ENCODE results near the gene NAGPA. TPM values are rescaled to one million over a fixed set of nuclear protein-coding genes. Genes with fewer than 3 reads are reported as not detected.

NAGPA gene
- total RNA-seq, 4 donors from 2014 or later, result 27.6 to 85.1 (median 45.1) TPM

DNA sequence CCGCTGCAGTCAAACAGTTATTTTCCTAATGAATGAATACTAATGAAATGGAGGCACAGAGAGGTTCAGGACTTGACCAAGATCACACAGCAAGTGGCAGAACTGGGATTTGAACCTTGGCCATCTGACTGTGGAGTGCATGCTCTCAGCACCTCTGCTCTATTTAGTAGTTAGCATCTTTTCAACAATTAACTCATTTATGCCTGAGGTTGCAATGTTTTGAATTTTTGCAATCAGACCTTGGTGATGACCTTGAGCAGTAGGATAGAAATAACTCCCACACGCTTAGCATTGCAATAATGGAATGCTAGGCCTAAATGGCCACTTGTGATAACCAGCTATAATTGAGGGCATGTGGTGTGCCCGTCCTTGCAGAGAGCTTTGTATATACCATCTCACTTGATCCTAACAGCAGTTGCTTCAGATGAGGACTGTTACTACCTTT lies 31.0 kb downstream of the NAGPA start:
- whole genome bisulfite sequencing, 2 donors, result 82 to 91% methylated on average over 3 of the region's 3 CpGs
- no peak for TF ChIP-seq CTCF (IDR thresholded peaks at IDR 0.05)
- TF ChIP-seq POLR2A (IDR thresholded peaks at IDR 0.05), result no peak
- H3K4me3 ChIP-seq (ENCODE audit: low read depth, poor library complexity, severe bottlenecking), result no peak overlapping the region
- no peak for DNase-seq (ENCODE audit: low spot score in 2 of 2)
- intact Hi-C loops (cut with DNase I; ENCODE audit: low total_unique reads), result no loop called here

- intact Hi-C loops (cut with DNase I; ENCODE audit: low total_unique reads), result no loop called here
- H3K4me3 ChIP-seq (ENCODE audit: low read depth, poor library complexity, severe bottlenecking), result no peak overlapping the region
- TF ChIP-seq POLR2A (IDR thresholded peaks at IDR 0.05) (no peak), CTCF (IDR thresholded peaks at IDR 0.05) (no peak)
- DNase-seq (ENCODE audit: low spot score in 2 of 2), result no peak
- WGBS, 2 donors, result 75 to 77% methylated on average over 6 of the region's 6 CpGs
Observed at GRCh38 chr16:5001986-5002385, 31.7 kb downstream of the NAGPA start.

GRCh38 chr16:5001571-5001970 lies 32.2 kb downstream of the NAGPA start:
- no peak overlapping the region for H3K4me3 ChIP-seq (ENCODE audit: low read depth, poor library complexity, severe bottlenecking)
- DNase-seq (ENCODE audit: low spot score in 2 of 2), result no peak
- TF ChIP-seq POLR2A (IDR thresholded peaks at IDR 0.05), result no peak
- TF ChIP-seq CTCF (IDR thresholded peaks at IDR 0.05), result no peak
- 80 to 81% methylated on average over 7 of the region's 7 CpGs for WGBS, 2 donors
- intact Hi-C loops (cut with DNase I; ENCODE audit: low total_unique reads), result no loop called here

DNA sequence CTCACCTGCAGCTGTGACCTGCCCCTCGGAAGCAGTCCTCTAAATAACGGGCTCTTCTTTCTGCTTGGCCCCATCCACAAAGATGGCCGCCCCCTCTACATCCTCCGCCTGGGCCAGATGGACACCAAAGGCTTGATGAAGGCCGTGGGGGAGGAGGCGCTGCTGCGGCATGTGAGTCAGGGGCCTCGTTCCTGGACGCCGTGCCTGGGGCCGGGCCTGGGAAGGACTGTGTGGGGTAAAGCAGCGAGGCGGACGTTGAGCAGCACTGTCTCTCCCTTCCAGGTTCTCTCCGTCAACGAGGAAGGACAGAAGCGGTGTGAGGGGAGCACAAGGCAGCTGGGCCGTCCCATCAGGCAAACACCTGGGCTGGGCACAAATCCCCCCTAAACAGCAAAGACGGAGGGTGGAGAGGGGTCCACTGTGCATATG lies 33.1 kb downstream of the NAGPA start:
- 90 to 93% methylated on average over 19 of the region's 19 CpGs for WGBS, 2 donors
- no peak overlapping the region for H3K4me3 ChIP-seq (ENCODE audit: low read depth, poor library complexity, severe bottlenecking)
- TF ChIP-seq POLR2A (IDR thresholded peaks at IDR 0.05) (no peak), CTCF (IDR thresholded peaks at IDR 0.05) (no peak)
- DNase-seq (ENCODE audit: low spot score in 2 of 2), result no peak
- intact Hi-C loops (cut with DNase I; ENCODE audit: low total_unique reads), result no loop called here

DNA sequence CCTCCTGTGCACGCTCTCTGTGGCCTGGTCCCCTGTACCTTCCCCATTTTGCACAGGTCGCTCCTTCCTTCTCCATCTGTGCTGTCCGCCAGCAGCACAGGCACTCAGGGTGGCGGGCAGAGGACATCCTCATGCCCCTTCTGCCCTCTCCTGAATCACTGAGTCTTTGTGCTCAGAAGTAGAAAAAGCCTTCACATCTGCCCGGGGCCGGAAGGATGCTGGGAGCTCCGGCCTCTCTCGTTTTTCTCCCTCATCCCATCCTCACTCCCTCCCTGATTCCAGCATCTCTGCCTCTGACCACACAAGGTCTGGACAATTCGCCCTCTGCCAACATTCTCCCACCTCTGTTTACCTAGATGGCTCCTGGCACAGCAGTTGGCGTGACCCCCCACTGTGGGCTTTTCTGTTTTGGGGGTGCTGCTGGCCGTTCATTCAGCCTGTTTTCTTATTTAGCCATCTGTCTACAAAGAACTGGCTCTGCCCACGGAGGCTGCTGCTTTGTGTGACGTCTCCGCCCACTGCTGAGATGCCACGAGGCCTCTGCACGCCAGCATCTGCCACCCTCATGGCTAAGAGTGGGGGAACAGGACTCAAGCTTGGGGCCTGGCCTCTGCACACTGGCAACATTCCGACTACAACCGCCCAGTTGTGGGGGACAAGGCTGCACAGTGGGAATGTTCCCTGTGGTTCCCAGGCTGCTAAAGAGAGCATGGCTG lies 38.9 kb downstream of the NAGPA start:
- DNase-seq (ENCODE audit: low spot score in 2 of 2), result no peak
- no peak overlapping the region for H3K4me3 ChIP-seq (ENCODE audit: low read depth, poor library complexity, severe bottlenecking)
- WGBS, 2 donors, result 68 to 71% methylated on average over 17 of the region's 18 CpGs
- intact Hi-C loops (cut with DNase I; ENCODE audit: low total_unique reads), result no loop called here
- TF ChIP-seq POLR2A (IDR thresholded peaks at IDR 0.05) (no peak), CTCF (IDR thresholded peaks at IDR 0.05) (no peak)

DNA sequence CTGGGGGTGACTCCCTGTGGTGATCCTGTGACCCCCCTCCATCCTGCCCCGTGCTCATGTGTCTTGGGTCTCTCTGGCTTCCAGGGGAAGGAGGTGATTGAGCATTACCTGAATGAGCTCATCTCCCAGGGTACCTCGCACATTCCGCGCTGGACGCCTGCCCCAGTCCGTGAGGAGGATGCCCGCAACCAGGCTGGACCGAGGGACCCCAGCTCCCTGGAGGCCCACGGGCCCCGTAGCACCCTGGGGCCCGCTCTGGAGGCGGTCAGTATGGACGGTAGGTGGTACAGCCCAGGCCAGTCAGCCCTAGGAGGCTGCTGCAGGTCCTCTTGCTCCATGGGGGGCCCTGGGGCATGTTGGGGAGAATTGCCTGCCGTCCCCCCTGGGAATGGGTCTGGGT lies 42.0 kb downstream of the NAGPA start:
- intact Hi-C loops (cut with DNase I; ENCODE audit: low total_unique reads), result no loop called here
- 91 to 92% methylated on average over 13 to 14 of the region's 14 CpGs for WGBS, 2 donors
- TF ChIP-seq POLR2A (IDR thresholded peaks at IDR 0.05) (no peak), CTCF (IDR thresholded peaks at IDR 0.05) (no peak)
- H3K4me3 ChIP-seq (ENCODE audit: low read depth, poor library complexity, severe bottlenecking), result no peak overlapping the region
- no peak for DNase-seq (ENCODE audit: low spot score in 2 of 2)

All from lower leg skin (tissue), 4 donors.